Measurements from ENCODE around the gene CHTF8.
"Not testable (repeated sequence)": the region's sequence is repeated elsewhere in the genome, so short reads cannot be mapped to it uniquely, and the experiment has no call there.

Gene CHTF8

GRCh38 chr16:69133373-69133954 is 1.1 kb upstream of the CHTF8 start:
- no peak for DNase-seq

GRCh38 chr16:69131839-69132423 is 457 bp downstream of the CHTF8 start:
- DNase-seq, result peak; percentile 69

- DNase-seq, result no peak
These were observed 1.1 kb downstream of the CHTF8 start for GRCh38 chr16:69131167-69131838.

DNA sequence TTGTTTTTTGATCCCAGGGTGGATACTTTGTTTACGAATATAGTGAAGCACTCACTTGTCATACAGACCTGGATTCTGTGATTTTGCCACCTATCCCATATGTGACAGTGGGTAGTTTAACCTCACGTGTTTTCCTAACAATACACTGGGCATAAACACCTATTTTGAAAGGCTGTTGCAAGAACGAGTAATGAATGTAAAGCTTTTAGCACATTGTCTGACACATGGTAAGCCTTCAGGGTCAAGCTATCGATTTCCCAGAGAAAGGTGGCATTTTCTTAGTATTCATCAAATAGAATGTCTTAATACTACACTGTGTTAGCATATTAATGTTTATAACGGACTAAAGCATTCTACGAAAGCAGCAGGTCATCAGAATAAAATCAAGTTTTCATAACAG is 1.9 kb downstream of the CHTF8 start:
- DNase-seq, result no peak

DNA sequence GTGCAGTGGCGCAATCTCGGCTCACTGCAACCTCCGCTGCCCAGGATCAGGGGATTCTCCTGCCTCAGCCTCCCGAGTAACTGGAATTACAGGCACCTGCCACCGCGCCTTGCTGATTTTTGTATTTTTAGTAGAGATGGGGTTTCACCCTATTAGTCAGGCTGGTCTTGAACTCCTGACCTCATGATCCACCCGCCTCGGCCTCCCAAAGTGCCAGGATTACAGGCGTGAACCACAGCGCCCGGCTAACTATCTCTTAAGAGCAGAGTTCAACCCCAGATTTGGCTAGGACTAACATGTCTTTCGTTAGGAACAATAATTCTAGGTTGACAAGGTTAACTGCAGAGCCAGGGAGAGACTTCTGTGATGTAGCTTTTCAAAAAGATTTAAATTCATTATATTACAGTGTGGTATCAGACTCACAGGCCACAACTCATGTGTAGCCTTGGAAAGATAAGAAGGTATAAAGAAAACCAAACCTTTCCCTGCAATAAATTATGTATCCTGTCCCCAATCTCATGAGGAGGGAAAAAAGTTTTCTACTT is 4.3 kb downstream of the CHTF8 start:
- no peak for DNase-seq

DNA sequence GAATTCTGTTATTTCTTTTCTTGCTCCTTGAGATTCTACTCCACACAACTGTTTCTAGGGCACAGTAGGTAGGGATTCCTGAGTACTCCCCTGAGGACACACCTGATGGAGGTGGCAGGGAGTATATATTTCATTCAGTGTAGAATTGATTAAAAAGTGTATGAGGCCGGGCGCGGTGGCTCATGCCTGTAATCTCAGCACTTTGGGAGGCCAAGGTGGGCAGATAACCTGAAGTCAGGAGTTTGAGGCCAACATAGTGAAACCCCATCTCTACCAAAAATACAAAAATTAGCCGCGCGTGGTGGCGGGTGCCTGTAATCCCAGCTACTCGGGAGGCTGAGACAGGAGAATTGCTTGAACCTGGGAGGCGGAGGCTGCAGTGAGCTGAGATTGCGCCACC is 5.6 kb downstream of the CHTF8 start:
- not testable (repeated sequence) for DNase-seq

DNA sequence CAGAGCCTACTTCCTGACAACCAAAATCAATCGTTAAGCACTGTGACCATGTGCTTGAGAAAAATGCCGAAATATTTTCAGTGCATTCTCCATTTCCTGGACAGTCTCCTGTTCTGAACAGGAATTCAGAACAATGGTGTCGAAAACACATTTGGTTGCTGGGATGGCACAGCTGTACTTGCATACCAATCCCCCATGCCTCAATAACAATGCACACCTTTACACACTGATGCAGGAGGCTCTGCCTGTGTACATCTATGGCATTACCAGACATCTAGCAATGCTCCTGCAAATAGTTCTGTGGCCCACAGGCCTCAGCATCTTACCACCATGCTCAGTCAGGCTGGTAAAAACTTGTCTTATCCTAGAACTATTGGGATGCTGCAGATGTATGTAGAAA is 6.2 kb downstream of the CHTF8 start:
- DNase-seq, result no peak

DNA sequence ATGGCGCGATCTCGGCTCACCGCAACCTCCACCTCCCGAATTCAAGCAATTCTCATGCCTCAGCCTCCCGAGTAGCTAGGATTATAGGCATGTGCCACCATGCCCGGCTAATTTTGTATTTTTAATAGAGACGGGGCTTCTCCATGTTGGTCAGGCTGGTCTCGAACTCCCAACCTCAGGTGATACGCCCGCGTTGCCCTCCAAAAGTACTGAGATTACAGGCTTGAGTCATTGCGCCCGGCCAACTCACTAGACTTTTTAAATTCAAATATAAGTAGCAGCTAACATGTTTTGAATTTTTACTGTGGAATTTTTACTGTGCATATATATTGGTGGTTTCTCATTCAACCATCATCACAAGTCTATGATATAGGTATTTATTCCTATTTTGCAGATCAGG is 7.4 kb downstream of the CHTF8 start:
- DNase-seq, result not testable (repeated sequence)

DNA sequence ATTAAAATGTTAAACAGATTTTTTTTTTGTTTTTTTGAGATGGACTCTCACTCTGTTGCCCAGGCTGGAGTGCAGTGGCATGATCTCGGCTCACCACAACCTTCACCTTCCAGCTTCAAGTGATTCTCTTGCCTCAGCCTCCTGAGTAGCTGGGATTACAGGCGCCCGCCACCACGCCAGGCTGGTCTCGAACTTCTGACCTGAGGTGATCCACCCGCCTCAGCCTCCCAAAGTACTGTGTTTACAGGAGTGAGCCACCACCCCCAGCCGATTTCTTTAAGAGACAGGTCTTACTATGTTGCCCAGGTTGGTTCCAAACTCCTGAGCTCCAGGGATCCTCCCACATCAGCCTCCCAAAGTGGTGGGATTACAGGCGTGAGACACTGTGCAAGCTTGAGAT is 8.0 kb downstream of the CHTF8 start:
- not testable (repeated sequence) for DNase-seq

- peak; percentile 57 for DNase-seq
These were observed 8.5 kb downstream of the CHTF8 start for GRCh38 chr16:69123910-69124309.

GRCh38 chr16:69120096-69120664 is 12.2 kb downstream of the CHTF8 start:
- no peak for DNase-seq

- no peak for DNase-seq
These were observed 12.9 kb downstream of the CHTF8 start for GRCh38 chr16:69119536-69119935.

- no peak for DNase-seq
These were observed 13.4 kb downstream of the CHTF8 start for GRCh38 chr16:69118994-69119393.

- no peak for DNase-seq
These were observed 13.9 kb downstream of the CHTF8 start for GRCh38 chr16:69118468-69118867.

GRCh38 chr16:69116906-69117305 is 15.5 kb downstream of the CHTF8 start:
- no peak for DNase-seq

- no peak for DNase-seq
These were observed 16.0 kb downstream of the CHTF8 start for GRCh38 chr16:69116256-69116875.

DNA sequence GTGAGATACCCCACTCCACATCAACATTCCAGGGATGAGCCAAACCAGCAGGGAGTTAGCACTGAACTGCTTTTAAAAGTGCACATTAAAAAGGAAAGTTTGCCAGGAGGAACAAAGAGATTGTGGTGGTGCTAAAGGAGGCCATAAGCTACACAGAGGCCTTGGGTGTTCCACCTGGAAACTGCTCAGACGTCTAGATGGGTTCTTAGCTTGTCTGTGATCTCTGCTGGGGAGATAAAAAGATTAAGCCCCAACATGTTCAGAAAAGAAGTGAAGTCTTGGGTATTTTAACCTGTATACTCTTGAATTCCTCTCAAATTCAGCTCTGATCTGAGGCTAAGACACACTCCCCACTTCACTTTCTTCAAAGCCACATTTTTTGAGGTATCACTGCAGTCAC is 16.6 kb downstream of the CHTF8 start:
- DNase-seq, result no peak

- DNase-seq, result no peak
These were observed 17.0 kb downstream of the CHTF8 start for GRCh38 chr16:69115361-69115760.

- no peak for DNase-seq
These were observed 17.4 kb downstream of the CHTF8 start for GRCh38 chr16:69114976-69115355.

- no peak for DNase-seq
These were observed 17.9 kb downstream of the CHTF8 start for GRCh38 chr16:69114346-69114975.

GRCh38 chr16:69113216-69113615 is 19.2 kb downstream of the CHTF8 start:
- DNase-seq, result no peak

GRCh38 chr16:69112285-69113129 is 19.9 kb downstream of the CHTF8 start:
- peak; percentile 36 for DNase-seq
